ENCODE data around the gene HSPB7. TPM values are rescaled to one million over a fixed set of nuclear protein-coding genes. Genes with fewer than 3 reads are reported as not detected.
"Not testable (repeated sequence)": the region's sequence is repeated elsewhere in the genome, so short reads cannot be mapped to it uniquely, and the experiment has no call there.

The HSPB7 gene
- total RNA-seq, 1 donor from 2014 or later, result not detected

- peak; percentile 99 for TF ChIP-seq CTCF (IDR thresholded peaks at IDR 0.05; ENCODE audit: insufficient read depth, low read length, poor library complexity, severe bottlenecking)
- peak; percentile 45 for DNase-seq (ENCODE audit: low read depth)
- H3K27me3 ChIP-seq (ENCODE audit: control insufficient read depth, insufficient read depth, low read length), result peaks cover 7% of the 10 kb centered on the region
- no peak overlapping the region for H3K4me3 ChIP-seq (ENCODE audit: low read depth, low read length)
- H3K36me3 ChIP-seq (ENCODE audit: control insufficient read depth, insufficient read depth, low read length), result no peaks in the 10 kb centered on the region
Measured at GRCh38 chr1:16055613-16056520, 38.0 kb upstream of the HSPB7 start.

- H3K27me3 ChIP-seq (ENCODE audit: control insufficient read depth, insufficient read depth, low read length), result peaks cover 7% of the 10 kb centered on the region
- no peaks in the 10 kb centered on the region for H3K36me3 ChIP-seq (ENCODE audit: control insufficient read depth, insufficient read depth, low read length)
- H3K4me3 ChIP-seq (ENCODE audit: low read depth, low read length), result no peak overlapping the region
- no peak for TF ChIP-seq CTCF (IDR thresholded peaks at IDR 0.05; ENCODE audit: insufficient read depth, low read length, poor library complexity, severe bottlenecking)
- DNase-seq (ENCODE audit: low read depth), result no peak
Measured at GRCh38 chr1:16054598-16055540, 37.0 kb upstream of the HSPB7 start.

GRCh38 chr1:16053781-16054502, 36.1 kb upstream of the HSPB7 start:
- Histone ChIP-seq H3K4me3 (ENCODE audit: low read depth, low read length) (no peak overlapping the region), H3K27me3 (ENCODE audit: control insufficient read depth, insufficient read depth, low read length) (peaks cover 7% of the 10 kb centered on the region), H3K36me3 (ENCODE audit: control insufficient read depth, insufficient read depth, low read length) (no peaks in the 10 kb centered on the region)
- no peak for TF ChIP-seq CTCF (IDR thresholded peaks at IDR 0.05; ENCODE audit: insufficient read depth, low read length, poor library complexity, severe bottlenecking)
- no peak for DNase-seq (ENCODE audit: low read depth)

- H3K27me3 ChIP-seq (ENCODE audit: control insufficient read depth, insufficient read depth, low read length); DNase-seq (ENCODE audit: low read depth); H3K4me3 ChIP-seq (ENCODE audit: low read depth, low read length); H3K36me3 ChIP-seq (ENCODE audit: control insufficient read depth, insufficient read depth, low read length): not testable (repeated sequence)
Measured at GRCh38 chr1:16051949-16052348, 34.1 kb upstream of the HSPB7 start.

- no peak for TF ChIP-seq CTCF (IDR thresholded peaks at IDR 0.05; ENCODE audit: insufficient read depth, low read length, poor library complexity, severe bottlenecking)
- DNase-seq (ENCODE audit: low read depth), result no peak
- H3K36me3 ChIP-seq (ENCODE audit: control insufficient read depth, insufficient read depth, low read length), result no peaks in the 10 kb centered on the region
- no peak overlapping the region for H3K4me3 ChIP-seq (ENCODE audit: low read depth, low read length)
- H3K27me3 ChIP-seq (ENCODE audit: control insufficient read depth, insufficient read depth, low read length), result peaks cover 2% of the 10 kb centered on the region
Measured at GRCh38 chr1:16051039-16051438, 33.2 kb upstream of the HSPB7 start.
